ENCODE results near the gene HOXA11.

The HOXA11 gene

DNA sequence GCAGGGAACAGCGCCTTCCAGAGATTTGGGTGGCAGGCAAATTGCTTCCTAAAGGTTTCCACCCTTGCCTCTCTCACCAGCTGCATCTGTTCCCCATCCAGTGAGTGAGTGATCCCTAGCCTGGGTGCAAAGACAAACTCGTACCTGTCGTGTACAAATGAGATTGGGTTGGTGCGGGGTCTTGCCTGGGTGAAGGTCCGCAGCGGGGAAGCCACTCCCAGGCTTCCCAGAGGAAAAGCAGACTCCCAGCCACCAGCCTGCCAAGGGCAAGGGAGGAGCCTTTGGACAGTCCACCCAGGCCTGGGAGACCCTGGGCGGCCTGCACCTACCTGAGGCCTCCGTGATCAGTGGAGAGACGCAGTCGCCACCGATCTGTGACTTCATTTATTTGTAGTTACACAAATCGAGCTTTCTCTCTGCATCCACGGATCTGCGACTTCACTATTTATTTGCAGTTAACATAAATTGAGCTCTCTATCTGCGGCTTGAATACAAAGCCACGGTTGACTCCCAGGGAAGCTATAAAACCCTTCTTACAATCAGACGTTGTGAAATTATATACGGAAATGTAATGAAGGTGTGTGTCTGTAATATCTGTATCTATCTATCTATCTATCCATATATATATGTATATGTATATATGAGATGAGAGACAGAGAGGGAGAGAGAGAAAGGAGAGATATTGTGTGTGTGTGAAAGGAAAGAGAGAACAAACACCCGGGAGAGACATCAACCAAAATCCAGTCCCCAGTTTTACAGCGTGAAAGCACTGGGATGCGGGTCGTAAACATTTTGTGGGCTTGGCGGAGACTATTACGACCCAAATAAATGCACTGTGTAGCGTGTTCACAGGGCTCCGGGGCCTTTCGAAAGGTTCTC, 25.5 kb downstream of the HOXA11 start:
- DNase-seq (ENCODE audit: low read depth in 2 of 3, low spot score in 2 of 3) = no peak

DNA sequence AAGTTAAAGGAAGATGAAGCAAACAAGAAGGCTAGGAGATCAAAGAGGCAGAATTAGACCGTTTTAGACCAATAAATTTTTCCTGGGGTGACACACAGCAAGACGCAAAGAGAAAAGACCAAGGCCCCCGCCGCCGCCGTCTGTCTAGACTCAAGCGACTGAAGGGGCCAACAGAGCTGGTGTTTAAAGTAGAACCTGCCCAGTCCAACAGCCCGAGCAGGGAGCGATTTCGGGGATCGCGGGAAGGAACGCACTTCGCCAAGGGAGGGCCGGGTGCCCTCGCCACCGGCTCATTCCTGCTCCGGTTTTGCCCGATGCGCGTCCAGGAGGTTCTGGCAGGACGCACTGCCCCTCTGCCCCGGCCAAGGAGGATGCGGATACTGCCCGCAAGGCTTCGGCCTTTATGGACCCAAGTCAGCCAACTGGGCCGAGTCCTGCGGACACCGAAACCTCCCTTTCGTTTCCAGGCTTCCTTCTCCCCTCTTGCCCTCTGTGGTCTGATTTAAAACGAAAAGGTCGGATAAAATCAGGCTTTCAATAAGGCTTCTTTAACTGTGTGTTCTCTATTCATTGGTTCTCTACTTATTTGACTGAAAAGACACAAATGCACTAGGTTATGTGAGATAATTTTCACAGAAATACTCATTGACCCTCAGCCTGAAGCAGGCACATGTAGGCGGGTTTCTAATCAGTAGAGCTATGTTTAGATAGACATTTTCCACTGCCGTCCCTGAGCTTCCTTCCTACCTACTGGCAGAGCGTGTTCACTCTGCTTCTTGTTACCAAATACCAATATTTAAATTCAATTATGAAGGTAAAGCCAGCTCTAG, 26.4 kb downstream of the HOXA11 start:
- no peak for DNase-seq (ENCODE audit: low read depth in 2 of 3, low spot score in 2 of 3)

DNA sequence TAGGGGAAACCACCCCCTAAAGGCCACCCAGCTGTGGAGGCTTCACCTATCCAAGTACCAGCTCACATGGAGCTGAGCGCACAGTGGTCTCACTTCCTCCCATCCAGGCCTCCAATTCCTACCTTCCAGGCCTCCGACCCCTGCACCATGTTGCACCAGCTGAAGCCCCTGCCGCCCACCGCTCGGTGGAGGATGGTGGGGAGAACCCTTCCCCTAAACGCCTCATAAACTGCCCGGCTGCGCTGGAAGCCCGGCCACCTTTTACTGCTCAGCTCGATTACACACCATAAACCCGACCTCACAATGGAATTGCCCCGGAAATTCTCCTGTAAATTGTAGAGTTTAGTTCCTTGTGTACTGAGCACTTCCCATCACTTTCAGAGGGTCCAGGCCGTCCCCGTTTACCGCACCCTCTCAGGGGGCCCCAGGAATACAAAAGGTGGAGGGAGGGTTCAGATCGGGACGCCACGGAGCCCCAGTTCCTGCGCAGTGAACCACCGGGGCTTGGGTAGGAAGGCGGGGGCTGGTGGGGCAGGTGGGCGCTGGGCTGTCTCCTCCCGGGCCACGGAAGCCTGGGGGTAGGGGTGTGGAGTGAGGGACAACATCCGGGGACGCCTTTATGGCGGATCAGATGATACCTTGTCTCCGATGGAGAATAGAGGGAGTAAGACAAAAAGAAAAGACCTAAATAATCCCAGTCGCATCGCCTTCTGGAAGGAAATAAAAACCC, 27.2 kb downstream of the HOXA11 start:
- DNase-seq (ENCODE audit: low read depth in 2 of 3, low spot score in 2 of 3) = no peak

DNA sequence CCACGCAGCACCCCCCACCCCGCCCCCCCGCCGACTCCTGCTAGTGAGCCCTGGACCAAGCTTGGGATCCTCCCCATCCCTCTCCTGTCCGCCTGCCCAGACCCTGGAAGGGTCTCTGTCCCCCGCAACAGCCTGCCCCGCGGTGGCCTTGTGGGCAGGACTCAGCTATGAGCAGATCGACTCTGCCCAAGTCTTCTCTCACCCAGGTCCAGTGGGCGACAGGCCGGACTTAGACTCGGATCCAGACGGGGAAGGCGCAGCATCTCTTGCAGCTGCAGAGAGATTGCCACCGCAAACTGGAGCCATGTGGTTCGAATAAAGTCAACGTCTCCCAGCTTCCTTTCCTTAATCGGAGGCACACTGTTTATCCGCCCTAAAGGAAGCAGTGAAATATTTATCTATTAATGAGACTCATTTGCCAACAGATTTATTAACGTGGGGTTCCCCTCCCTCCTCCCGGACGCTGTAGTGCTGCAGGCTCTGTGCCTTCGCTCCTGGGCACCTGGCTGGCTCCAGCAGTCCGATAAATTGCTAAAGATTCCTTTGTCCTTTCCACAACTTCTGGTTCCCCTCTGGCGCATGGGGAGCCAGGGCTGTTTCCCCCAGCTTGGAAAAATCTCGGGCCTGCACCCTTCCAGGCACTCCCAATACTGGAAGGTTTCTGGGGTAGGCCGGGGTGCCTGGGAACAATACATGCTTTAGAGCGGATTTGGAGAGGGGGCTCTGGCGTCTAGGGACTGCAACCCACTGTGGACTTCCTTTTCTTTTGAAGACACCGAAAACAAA, 27.9 kb downstream of the HOXA11 start:
- no peak for DNase-seq (ENCODE audit: low read depth in 2 of 3, low spot score in 2 of 3)

DNA sequence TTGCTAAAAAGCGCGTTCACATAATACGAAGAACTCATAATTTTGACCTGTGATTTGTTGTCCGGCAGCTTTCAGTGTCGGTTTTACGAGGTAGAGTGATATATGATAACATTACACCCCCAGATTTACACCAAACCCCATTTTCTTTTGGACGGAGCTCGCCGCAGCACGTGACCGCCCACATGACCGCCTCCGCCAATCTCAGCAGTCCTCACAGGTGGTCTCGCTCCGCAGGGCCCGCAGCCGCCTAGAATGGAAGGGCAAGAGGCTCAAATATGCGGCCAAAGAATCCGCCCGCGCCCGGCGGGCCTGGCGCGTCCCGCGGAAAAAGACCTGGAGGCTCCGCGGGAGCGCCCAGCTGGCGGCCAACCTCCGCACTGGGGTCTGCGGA, 28.5 kb downstream of the HOXA11 start, which contains the start of gene HOXA7:
HOXA7 (minus strand) TSS at position 168 of the 391 bp plus-strand sequence; CDS start at position 38, 130 bp downstream.
- no peak for DNase-seq (ENCODE audit: low read depth in 2 of 3, low spot score in 2 of 3)

DNA sequence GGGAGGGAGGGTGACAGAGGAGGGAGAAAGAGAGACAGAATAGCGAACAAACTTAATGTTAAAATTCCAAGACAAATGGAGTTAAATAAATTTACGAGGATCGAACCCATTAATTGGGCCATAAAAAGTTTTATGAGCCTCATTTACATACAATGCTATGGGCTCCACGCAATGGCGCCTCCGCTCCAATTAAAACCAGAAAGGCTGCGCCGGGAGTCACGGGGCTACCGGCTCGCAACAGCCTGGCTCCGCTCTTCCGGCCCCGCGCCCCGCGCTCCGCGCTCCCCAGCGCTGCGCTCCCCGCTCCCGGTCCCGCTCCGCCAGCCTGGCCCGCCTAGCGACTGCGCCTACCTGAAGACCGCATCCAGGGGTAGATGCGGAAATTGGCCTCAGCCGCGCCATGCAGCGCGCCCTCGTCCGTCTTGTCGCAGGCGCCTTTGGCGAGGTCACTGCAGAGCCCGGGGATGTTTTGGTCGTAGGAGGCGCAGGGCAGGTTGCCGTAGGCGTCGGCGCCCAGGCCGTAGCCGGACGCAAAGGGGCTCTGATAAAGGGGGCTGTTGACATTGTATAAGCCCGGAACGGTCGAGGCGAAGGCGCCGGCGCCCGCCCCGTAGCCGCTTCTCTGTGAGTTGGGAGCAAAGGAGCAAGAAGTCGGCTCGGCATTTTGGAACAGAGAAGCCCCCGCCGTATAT, 29.1 kb downstream of the HOXA11 start:
- no peak for DNase-seq (ENCODE audit: low read depth in 2 of 3, low spot score in 2 of 3)

DNA sequence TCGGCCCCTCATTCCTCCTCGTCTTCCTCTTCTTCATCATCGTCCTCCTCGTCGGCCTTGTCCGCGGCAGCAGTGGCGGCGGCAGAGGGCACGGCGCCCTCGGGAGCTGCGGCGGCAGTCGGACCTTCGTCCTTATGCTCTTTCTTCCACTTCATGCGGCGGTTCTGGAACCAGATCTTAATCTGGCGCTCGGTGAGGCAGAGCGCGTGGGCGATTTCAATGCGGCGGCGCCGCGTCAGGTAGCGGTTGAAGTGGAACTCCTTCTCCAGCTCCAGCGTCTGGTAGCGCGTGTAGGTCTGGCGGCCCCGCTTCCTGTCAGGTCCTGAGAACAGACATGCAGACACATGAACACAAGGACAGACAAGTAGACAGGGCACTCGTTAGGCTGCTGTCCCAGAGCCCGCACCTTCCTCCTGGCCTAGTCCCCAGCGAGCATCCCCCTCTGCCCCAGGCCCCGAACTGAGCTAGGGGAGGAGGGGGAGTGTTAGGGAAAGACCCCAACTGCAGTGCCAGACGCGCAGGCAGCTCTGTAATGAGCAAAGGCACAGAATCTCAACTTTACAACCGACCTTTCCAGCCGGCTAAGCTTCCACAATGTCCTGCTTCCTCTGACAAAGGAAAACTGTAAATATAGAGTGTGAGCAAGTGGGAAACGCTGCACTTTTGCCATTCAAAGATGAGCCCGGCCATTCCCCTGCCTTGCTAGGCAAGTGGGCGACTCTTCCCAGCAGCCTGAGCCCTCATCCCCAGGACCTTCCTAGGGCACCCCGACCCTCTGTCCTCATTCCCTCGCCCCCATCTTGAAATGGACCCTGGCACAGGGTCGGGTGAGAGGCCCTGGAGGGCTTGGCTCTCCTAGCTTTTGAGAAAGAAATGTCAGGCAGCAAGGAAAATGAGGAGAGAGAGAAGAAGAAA, 29.9 kb downstream of the HOXA11 start:
- no peak for DNase-seq (ENCODE audit: low read depth in 2 of 3, low spot score in 2 of 3)

DNA sequence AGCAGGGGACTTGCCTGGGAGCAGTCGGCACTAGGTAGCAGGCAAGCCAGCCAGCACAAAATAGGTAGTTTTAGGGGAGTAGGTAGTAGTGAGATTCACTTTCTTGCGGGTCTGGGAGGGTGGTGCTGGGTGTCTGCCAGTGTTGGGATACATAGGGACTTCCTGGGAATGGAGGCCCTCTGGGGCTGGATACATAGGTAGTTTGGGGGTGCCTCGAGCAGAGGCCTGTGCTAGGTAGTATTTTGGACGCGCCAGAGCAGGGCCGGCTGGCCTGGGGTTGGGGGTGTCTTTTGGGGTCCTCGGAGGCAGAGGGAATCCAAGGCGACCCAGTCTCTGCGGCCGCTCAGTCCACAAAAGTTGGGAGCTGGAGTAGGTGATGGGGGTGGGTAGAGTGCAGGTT, 30.7 kb downstream of the HOXA11 start:
- DNase-seq (ENCODE audit: low read depth in 2 of 3, low spot score in 2 of 3) = no peak

DNA sequence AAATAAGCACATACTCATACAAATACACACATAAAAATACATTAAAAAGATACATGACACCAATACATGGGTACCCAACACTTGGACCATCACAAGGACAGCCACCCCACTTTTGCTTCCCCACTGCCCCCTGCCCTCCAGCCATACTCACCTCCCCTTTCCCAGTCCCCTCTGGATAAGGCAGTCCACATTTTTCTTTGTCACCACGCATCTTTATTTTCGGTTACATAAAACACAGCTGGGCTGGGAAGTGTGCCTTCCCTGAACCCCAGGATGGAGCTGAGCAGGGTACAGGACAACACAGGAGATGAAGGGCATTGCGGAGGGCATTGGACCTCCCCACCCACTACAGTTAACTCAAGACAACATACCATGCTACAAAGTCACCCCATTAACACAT, 31.5 kb downstream of the HOXA11 start:
- DNase-seq (ENCODE audit: low read depth in 2 of 3, low spot score in 2 of 3) = no peak

DNA sequence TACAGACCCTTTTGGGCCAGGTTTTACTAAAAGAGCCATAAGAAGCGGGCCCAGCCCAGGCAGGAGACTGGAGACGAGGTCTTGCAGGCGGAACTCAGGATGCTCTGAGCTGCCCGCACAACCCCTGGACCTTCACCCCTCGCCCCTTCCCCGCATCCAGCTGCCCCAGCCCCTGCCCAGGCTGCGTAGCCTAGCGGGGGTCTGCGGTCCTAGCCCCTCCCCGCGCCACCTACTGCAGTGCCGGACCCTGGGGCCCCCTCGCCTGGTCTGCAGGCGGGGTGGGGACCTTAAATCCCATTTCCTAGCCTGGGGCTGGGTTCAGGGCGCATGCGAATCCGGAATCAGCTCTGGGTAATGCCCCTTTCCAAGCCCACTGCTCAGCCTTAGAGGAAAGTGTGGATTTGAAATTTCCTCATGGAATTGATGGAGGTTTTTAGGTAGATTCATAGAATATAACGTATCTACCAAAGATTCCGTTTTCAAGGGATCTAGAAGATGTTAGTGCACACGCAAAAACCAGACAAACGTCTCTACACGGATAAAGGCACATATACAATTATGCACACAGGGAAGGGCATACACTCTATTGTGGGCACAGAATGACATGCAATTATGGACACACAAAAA, 32.1 kb downstream of the HOXA11 start:
- no peak for DNase-seq (ENCODE audit: low read depth in 2 of 3, low spot score in 2 of 3)

DNA sequence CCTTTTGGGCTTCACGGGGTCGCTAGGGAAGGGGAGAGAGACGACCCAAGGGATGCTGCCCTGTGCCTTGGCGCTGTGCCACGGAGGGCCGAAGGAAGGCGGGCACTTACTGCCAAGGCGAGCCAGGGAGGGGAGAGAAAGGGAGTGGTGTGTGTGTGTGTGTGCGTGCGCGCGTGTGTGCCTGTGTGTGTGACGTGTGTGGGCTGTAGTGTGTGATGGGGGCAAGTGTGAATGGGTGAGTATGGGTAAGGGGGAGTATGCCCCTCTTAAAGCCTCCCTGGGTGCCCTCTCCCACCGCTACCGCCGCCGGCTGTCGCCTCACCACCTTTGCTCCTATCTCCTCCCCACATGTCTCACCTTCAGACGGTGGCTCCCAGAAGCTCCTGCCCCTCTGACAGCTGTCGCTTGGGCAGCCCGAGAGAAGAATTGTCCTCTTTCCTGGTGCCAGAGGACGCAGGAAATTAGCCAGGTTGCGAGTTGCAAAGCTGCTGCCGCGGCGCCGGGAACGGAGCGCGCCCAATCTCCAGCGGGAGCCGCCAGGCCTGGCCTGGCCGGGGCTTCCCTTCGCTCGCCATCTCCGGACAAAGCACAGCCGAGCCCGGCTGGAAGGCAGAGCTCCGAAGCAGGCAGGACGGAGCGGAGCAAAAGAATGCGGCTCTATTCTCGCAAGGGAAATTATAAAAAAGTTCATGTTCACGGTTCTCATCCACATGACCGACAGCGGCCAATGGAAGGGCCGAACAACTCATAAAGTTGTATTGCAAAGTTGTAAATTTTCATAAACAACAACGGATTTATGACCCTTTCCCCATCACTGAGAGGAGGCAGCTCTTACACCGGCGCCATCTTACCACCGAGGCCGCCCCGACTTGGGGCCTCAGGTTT, 32.9 kb downstream of the HOXA11 start, which contains the start of gene HOXA3:
HOXA3 (minus strand) TSS at position 653 of the 885 bp plus-strand sequence. CDS start 41,943 bp downstream, outside the sequence.
- DNase-seq (ENCODE audit: low read depth in 2 of 3, low spot score in 2 of 3) = no peak

DNA sequence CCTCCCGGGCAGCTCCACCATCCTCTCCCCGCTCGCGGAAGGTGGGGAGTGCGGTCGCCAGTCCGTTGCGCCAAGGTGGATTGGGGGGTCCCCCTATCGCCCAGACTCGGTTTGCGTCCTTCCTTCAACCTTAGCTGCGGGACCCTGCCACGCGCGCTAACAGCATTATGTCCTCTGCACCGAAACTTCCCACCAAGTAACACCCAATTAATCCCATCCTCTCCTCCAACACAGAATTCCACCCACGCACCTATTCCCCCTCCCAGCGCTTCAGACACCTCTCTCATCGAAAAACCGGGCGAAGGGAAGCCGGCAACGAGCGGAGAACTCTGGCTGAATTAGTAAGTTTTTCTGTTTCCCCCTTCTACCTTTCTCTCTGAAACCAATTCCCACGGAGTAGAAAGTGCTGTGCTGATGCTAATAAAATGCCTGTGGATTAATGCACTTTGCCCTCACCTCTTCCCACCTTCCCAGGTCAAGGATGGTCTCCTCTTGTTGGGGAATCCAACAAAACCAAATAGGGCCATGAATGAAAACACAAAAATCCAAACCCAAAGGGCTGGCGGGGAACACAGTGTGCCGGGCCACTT, 33.6 kb downstream of the HOXA11 start:
- no peak for DNase-seq (ENCODE audit: low read depth in 2 of 3, low spot score in 2 of 3)

DNA sequence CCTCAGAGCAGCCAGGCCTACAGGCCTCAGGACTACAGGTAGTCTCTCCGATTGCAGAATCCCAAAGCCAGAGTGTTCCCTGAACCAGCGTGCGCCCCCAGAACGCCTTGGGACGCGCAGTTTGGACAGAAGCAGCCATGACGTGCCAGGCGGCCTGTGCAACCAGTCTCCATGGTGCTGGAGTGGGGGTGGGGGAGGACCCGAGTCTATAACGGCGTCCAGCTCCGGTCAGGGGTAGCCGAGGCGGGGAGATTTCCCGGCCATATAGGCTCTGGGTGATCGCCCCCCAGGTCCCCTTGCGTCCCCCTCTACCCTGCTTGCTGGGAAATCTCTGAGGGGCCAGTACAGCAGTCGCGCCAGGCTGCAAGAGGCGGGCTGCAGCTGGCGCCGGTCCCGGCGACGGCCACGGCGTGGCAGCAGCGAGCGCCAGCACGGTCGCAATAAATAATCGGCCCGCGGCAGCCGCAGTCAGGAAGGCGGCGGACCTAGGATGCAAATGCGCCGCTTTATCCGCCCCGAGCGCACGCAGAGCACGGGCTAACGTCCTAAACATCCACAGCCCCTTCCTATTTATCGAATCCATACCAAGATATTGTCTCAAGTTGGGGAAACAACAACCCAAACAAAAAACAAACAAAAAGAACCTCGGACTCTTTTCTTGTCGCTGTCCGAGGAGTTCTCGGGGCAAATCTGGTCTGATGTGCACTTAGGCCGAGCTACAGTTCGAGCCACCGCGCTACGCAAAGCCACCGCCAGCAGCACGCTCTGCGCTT, 34.3 kb downstream of the HOXA11 start:
- DNase-seq (ENCODE audit: low read depth in 2 of 3, low spot score in 2 of 3) = peak in 1 of 3 experiments; percentile 40

DNA sequence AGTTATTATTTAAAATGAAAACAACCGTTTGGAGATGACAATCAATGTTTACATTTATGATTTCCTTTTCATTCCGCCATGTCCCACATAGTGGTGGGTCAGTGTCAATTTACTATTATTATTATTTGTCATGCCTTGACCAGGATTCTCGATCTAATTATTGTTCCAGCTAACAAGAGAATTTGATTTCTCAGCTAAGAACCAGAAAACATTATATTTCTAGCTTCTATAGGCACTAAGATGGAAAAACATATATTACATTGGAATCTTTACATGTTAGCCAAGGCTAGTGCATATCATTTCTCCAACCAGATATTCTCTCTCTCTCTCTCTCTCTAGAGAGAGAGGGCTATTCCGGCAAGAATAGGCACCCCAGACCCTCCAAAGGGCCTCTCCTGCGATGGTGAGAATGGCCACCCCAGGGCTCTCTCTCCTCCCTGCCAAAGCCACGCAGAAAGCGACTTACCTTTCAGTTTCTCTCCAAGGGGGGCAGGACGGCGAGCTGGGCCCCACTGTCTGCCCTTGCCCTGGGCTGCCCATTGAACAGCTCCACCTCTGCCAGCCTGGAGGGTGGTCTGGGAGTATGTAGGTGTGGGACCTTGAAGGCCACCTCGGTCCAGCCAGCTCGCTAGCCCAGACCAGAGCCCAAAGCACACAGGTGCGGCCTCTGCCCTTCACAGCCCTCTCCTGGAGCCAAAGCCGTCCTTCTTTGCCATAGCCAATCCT, 35.0 kb downstream of the HOXA11 start:
- no peak for DNase-seq (ENCODE audit: low read depth in 2 of 3, low spot score in 2 of 3)

DNA sequence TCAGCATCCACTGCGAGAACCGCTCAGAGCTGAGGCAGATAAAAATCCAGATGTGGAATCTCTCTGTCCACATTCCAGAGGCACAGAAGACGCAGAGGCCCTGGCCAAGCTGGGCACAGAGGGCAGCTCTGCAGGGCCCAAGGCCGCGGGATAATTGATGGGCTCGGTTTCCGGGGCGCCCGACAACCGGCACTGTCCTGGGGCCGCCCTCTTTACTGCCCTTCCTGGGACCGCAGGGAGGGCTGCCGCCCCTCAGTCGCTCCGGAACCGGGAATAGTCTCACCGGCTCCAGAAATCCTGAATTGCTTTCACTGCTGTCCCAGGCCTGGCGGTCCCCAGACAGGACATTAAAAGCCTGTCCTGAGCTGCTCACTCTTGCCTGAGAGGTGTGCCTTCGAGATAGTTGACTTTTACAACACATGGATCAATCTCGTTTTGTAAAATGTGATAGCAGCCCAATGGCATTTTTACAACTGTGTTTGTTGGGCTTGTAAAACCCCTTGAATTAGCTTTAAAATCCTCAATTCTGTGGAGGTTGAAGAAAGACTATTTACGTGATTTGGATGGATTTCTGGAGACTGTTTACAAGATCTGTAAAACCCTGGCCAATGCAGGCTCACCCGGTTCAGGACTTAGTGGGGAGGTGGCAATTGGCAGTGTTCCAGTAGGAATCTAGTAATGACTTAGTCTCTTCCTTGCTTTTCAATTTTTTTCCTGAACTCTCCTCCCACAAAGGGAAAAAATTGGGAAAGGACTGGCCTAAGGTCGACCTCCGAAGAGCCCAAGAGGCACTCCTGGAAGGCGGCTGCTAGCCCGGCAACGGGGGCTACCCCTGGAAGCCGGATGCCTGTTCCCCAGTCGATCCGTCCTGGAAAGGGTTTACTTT, 36.0 kb downstream of the HOXA11 start:
- DNase-seq (ENCODE audit: low read depth in 2 of 3, low spot score in 2 of 3) = no peak
